HG02981 (cell line): ENCODE data around the gene PLIN1.

Experiments used
- ATAC-seq: cut with Tn5 transposase; IDR thresholded peaks from one replicate; pipeline ENCODE4 v1.9.1; 2021; ENCODE audit warnings: mild to moderate bottlenecking, moderate library complexity; ENCODE audit not compliant: unreplicated experiment

Gene PLIN1

DNA sequence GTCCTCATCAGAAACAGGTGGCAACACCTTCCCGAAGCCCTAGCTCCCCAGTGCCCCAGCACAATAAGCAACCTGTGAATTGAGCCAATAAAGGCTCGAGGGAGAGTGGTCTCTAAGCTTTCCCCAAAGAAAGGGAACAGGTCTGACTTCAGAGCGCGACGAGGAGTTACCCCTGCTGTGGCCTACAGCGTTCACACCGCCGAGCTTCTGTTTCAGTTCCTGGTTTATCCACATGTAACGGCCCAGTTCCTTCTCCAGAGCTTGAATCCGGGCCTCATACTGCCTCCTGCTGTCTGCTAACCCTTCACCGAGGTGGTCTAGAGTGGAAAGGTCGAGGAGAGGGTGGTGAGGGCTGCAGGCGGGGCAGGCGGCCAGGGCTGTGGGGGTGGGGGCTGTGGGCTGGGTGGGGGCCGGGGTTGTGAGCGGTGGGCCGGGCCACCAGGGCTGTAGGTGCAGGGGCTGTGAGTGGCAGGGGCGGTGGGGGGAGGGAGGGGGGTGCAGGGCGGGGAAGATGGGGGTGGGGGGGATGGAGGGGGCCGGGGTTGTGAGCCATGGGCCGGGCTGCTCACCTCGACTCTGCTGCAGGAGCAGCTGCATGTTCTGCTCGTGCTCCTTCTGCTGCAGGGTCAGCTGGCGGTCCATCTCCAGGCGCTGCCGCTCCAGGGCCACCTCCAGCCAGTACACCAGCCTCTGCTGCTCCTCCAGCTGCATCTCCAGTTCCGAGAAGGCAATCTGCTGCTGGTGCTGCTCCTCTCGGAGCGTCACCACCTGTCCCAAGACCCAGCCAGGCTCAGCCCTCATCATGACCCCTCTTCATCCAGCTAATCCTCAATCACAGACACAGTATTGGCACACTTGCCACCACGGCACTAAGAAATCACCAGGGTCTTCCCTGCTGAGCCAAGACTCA lies 50.1 kb downstream of the PLIN1 start:
- no peak for ATAC-seq

DNA sequence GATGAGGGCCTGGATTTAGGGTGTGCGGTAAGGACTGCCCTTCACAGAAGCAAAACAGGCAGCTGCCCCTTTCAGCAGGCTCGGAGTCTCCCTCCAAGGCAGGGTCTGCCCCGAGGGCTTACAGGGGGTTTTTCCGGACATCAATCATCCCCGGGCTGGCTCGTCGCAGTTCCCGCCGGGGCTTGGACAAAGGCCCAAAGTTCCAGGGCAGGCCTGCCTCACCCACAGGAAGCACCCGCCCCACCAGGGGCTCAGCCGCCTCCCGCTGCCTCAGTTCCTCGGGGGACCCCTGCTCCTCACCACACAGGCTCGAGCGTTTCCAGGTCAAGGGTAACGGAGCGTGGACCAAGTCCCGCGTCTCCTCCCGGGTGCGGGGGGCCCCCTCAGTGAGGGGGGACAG lies 50.9 kb downstream of the PLIN1 start:
- ATAC-seq, result no peak

DNA sequence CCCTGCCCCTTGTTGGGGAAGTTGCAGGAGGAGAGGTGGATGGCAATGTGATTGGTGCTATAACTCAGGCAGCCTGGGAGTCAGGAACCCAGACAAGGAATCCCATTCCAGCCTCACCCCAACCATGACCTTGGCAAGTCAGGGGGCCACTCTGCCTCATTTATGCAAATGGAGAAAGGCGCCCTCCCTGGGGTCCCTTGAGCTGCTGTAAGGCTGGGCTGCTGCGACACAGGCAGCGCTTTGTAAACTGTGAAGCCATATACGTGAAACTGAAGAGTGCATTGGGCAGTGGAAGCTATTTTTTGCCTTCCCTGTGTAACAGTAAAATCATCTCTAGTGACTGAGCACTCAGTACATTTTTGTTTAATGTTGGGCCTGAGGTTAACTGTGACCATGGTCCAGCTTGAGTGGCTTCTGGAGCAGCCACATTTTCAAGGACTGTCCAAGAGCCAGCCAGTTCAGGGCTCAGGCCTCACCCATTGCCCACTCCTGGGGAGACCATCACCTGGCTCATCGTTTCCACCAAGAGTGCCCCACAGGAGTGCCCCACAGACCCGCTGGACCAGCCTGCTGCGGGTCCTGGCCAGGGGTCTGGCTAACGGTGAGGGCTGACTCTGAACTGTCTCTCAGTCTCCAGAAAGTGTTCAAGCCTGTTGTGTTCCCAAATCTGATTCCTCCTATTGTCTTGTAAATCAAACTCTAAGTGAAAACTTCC lies 51.8 kb downstream of the PLIN1 start:
- ATAC-seq, result no peak

DNA sequence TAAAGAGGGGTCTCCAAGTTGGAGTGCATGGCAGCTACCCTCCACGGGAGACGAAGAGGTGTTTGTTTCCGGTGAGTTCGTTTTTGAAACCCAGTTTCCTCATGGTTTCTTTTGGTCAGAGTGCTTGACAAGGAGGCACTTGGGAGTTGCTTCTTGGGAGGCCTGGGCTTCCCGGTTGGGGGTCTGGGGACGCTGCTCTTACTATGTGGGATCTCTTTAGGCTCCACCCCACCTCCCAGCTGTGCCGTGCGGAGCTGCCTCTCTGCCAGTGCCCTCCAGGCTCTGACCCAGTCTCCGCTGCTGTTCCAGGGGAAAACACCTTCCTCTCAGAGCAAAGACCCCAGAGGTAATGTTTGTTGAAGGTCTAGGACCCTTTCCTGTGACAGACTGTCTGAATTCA lies 53.5 kb downstream of the PLIN1 start:
- ATAC-seq, result no peak

DNA sequence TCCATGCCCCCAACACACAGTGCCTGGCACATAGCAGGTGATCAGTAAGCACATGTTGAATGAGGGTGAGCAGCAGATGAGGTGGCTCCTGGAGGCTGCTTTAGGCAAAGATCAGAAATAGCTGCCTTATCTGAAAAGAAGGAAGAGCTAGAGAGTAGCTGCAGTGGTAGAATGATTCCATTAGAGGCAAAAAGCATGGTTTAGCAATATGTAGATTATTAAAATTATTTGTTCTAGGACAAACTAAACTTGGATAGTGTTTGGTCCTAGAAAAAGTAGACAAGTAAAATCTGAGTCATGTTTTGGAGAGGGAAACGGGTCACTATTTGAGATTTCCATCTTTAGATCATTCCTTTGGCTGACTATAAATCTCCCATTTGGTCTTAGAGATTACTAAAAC lies 56.0 kb downstream of the PLIN1 start:
- no peak for ATAC-seq

DNA sequence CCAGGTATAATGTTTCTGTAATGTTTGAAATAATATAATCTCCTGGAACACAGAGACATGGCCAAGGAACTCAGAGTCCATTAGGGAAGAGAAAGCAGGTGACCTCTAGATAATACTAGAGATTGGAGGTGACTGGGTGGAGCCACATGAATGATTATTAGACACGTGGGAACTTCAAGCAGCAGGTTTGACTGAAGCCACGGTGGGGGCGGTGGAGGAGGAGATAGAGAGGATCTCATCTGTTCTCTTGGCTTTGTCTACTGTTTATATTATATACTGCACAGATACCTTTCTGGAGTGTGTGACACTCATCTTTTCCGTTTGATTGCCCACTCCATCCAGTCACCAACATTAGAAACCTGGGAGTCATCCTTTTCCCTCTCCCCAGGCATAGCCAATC lies 57.6 kb downstream of the PLIN1 start:
- ATAC-seq, result no peak

DNA sequence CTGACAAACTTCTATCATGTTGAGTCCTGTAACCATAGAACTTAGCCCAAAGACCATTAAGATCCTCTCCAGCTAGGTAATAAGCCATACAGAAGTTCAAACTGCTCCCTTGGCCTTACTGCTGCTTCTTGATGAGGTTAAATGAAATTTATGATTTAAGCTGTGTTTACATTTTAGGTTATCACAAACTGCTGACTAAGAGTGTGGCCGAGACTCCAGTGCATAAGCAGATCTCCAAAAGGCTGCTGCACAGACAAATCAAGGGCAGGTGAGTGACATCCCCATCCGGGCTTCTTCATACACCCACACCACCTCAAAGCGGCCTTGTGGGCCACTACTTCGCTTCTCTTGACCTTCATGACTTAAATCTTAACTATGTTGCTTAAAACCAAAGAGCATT lies 62.9 kb downstream of the PLIN1 start:
- no peak for ATAC-seq

- ATAC-seq, result no peak
These were observed 64.0 kb downstream of the PLIN1 start for GRCh38 chr15:89615135-89615534.
